Stimulated activated CD8-positive, alpha-beta memory T cell treated with anti-CD3 and anti-CD28 coated beads, Interleukin-7, amount 100 ng/mL, for 4 hours (primary cell): ENCODE results near the gene COL16A1.

ENCODE experiments used
- DNase-seq, 2 donors: peaks; one replicate each; pipeline ENCODE4 v3.0.0-alpha.2; 2020; ENCODE audit warnings: low read depth in 2 of 2

Gene COL16A1

GRCh38 chr1:31706384-31707058 lies 2.7 kb upstream of the COL16A1 start:
- no peak for DNase-seq

GRCh38 chr1:31705080-31705866 lies 1.5 kb upstream of the COL16A1 start:
- DNase-seq = peak; percentile 47 to 64

GRCh38 chr1:31704271-31705079 lies 658 bp upstream of the COL16A1 start:
- DNase-seq = no peak

GRCh38 chr1:31702836-31703404 lies 897 bp downstream of the COL16A1 start:
- DNase-seq = no peak

GRCh38 chr1:31701091-31701736 lies 2.6 kb downstream of the COL16A1 start:
- no peak for DNase-seq

- no peak for DNase-seq
These were observed 3.2 kb downstream of the COL16A1 start for GRCh38 chr1:31700468-31701090.

GRCh38 chr1:31699341-31699891 lies 4.4 kb downstream of the COL16A1 start:
- DNase-seq = peak in 1 of 2 donors; percentile 15

- no peak for DNase-seq
These were observed 6.3 kb downstream of the COL16A1 start for GRCh38 chr1:31697369-31697984.

- DNase-seq = no peak
These were observed 7.6 kb downstream of the COL16A1 start for GRCh38 chr1:31696242-31696641.

GRCh38 chr1:31695327-31695726 lies 8.5 kb downstream of the COL16A1 start:
- no peak for DNase-seq

- DNase-seq = no peak
These were observed 8.9 kb downstream of the COL16A1 start for GRCh38 chr1:31694964-31695313.

- no peak for DNase-seq
These were observed 9.5 kb downstream of the COL16A1 start for GRCh38 chr1:31694069-31694963.

GRCh38 chr1:31693231-31693630 lies 10.6 kb downstream of the COL16A1 start:
- no peak for DNase-seq

GRCh38 chr1:31691951-31692350 lies 11.9 kb downstream of the COL16A1 start:
- DNase-seq = no peak

GRCh38 chr1:31691446-31691845 lies 12.4 kb downstream of the COL16A1 start:
- no peak for DNase-seq

- DNase-seq = no peak
These were observed 12.9 kb downstream of the COL16A1 start for GRCh38 chr1:31690921-31691320.

GRCh38 chr1:31689854-31690253 lies 14.0 kb downstream of the COL16A1 start:
- DNase-seq = no peak

GRCh38 chr1:31689379-31689778 lies 14.4 kb downstream of the COL16A1 start:
- no peak for DNase-seq

- no peak for DNase-seq
These were observed 15.4 kb downstream of the COL16A1 start for GRCh38 chr1:31688233-31688918.
